Nephron (organoid): ENCODE data around the gene CSTB.

Source experiments
- H3K27ac Mint-ChIP-seq, 3 experiments: 2 replicates each; pipeline ENCODE4 v1.8.0; 2020; ENCODE audit warnings: mixed read lengths in 3 of 3, mild to moderate bottlenecking in 2 of 3, moderate library complexity in 1 of 3
- H3K27me3 Mint-ChIP-seq: 2 replicates; pipeline ENCODE4 v1.8.0; 2021; ENCODE audit warnings: low read depth, mild to moderate bottlenecking, moderate library complexity, mixed read lengths
- H3K36me3 Mint-ChIP-seq: 2 replicates; pipeline ENCODE4 v1.8.0; 2020; ENCODE audit warnings: low read depth, mixed read lengths
- H3K4me1 Mint-ChIP-seq: 2 replicates; pipeline ENCODE4 v1.8.0; 2020; ENCODE audit warnings: mixed read lengths
- H3K4me3 Mint-ChIP-seq, 3 experiments: 2 replicates each; pipeline ENCODE4 v1.8.0; 2020; ENCODE audit warnings: mild to moderate bottlenecking in 3 of 3, mixed read lengths in 3 of 3, moderate library complexity in 2 of 3
- H3K9me3 Mint-ChIP-seq: 2 replicates; pipeline ENCODE4 v1.8.0; 2020; ENCODE audit warnings: mixed read lengths
- TF ChIP-seq, protein P1 (sequence below), 3 experiments: fragments of 200-600 bp; sonication (generic); IDR thresholded peaks; one replicate each; pipeline ENCODE4 v1.5.0; 2021; ENCODE audit warnings: antibody characterized with exemption in 3 of 3; ENCODE audit not compliant: unreplicated experiment in 3 of 3

CSTB gene

DNA sequence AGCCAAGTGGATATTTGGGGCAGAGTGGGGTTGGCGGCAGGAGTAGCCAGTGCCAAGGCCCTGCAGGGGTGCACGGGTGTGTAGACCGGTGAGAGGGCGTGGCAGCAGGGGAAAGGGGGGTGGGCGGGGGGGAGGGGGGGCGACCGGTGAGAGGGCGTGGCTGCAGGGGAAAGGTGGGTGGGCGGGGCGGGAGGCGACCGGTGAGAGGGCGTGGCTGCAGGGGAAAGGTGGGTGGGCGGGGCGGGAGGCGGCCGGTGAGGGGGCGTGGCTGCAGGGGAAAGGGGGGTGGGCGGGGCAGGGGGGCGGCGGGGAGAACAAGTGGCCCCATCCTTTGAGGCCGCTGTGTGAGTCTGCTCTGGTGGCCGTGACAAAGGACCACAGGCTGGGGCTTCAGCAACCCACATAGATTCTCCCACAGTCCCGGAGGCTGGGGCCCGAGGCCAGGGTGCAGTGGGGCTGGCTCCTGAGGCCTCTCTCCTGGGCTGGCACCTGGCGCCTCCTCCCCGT lies 39.1 kb upstream of the CSTB start:
- TF ChIP-seq, protein P1, sequence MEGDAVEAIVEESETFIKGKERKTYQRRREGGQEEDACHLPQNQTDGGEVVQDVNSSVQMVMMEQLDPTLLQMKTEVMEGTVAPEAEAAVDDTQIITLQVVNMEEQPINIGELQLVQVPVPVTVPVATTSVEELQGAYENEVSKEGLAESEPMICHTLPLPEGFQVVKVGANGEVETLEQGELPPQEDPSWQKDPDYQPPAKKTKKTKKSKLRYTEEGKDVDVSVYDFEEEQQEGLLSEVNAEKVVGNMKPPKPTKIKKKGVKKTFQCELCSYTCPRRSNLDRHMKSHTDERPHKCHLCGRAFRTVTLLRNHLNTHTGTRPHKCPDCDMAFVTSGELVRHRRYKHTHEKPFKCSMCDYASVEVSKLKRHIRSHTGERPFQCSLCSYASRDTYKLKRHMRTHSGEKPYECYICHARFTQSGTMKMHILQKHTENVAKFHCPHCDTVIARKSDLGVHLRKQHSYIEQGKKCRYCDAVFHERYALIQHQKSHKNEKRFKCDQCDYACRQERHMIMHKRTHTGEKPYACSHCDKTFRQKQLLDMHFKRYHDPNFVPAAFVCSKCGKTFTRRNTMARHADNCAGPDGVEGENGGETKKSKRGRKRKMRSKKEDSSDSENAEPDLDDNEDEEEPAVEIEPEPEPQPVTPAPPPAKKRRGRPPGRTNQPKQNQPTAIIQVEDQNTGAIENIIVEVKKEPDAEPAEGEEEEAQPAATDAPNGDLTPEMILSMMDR (IDR thresholded peaks at IDR 0.05; ENCODE audit: unreplicated experiment in 3 of 3): no peak
- Mint-ChIP-seq H3K4me3 (no peak overlapping the region), H3K27me3 (no peaks in the 10 kb centered on the region), H3K9me3 (peaks cover 5% of the 10 kb centered on the region), H3K4me1 (peaks cover 4% of the 10 kb centered on the region), H3K36me3 (peaks cover under 1% of the 10 kb centered on the region), H3K27ac (no peak overlapping the region)

- H3K4me1 Mint-ChIP-seq: peaks cover 4% of the 10 kb centered on the region
Measured at GRCh38 chr21:43814215-43815106, 38.4 kb upstream of the CSTB start.

GRCh38 chr21:43813656-43813980 lies 37.5 kb upstream of the CSTB start:
- Mint-ChIP-seq H3K4me3 (no peak overlapping the region), H3K36me3 (no peaks in the 10 kb centered on the region), H3K9me3 (peaks cover under 1% of the 10 kb centered on the region), H3K27ac (no peak overlapping the region), H3K4me1 (peaks cover 4% of the 10 kb centered on the region), H3K27me3 (no peaks in the 10 kb centered on the region)
- TF ChIP-seq, protein P1 (IDR thresholded peaks at IDR 0.05; ENCODE audit: unreplicated experiment in 3 of 3): no peak

More at GRCh38 chr21:43814215-43815106, 38.4 kb upstream of the CSTB start:
- H3K27me3 Mint-ChIP-seq: no peaks in the 10 kb centered on the region
- peaks cover 5% of the 10 kb centered on the region for H3K9me3 Mint-ChIP-seq
- no peak overlapping the region for H3K27ac Mint-ChIP-seq
- no peaks in the 10 kb centered on the region for H3K36me3 Mint-ChIP-seq
- no peak overlapping the region for H3K4me3 Mint-ChIP-seq
- TF ChIP-seq, protein P1 (IDR thresholded peaks at IDR 0.05; ENCODE audit: unreplicated experiment in 3 of 3): no peak

DNA sequence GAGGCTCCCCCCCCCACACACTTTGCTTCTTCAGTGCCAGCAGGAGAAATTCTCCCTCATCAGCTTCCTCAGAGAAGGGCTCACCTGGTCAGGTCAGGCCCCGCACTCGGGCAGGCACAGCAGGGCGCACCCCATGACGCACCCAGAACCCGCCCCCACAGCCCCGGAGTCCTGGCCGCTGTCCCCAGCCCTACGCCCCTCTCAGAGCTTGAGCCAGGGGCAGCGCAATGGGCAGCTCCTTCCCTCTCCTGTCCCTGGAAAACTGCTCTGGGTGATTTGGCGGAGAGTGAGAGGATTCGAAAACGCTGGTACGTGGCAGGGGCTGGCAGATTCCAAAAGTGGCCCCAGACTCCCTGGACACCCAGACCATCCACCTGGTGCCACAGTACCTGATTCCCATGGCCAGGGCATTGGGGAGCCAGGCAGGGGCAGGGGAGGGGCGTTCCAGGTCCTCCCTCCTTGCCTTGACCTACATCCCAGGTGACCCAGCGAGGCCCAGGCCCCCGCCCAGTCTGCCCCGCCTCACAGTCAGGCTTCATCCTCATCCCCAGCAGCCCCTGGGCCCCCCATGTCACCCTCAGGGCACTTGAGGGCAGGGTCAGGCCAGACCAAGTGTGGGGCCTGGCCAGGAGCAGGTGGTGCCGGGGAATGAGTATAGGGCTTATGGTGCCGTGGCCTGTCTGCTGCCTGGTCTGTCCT lies 37.0 kb upstream of the CSTB start:
- Mint-ChIP-seq H3K36me3 (no peaks in the 10 kb centered on the region), H3K27me3 (no peaks in the 10 kb centered on the region), H3K27ac (no peak overlapping the region), H3K4me3 (no peak overlapping the region), H3K4me1 (peaks cover 4% of the 10 kb centered on the region), H3K9me3 (no peaks in the 10 kb centered on the region)
- TF ChIP-seq, protein P1 (IDR thresholded peaks at IDR 0.05; ENCODE audit: unreplicated experiment in 3 of 3): no peak

- Mint-ChIP-seq H3K27ac (no peak overlapping the region), H3K4me3 (no peak overlapping the region), H3K4me1 (peaks cover 4% of the 10 kb centered on the region), H3K27me3 (no peaks in the 10 kb centered on the region), H3K9me3 (no peaks in the 10 kb centered on the region), H3K36me3 (no peaks in the 10 kb centered on the region)
- TF ChIP-seq, protein P1 (IDR thresholded peaks at IDR 0.05; ENCODE audit: unreplicated experiment in 3 of 3): no peak
Measured at GRCh38 chr21:43812139-43812821, 36.2 kb upstream of the CSTB start.
